Subcutaneous adipose tissue (tissue), 4 donors: ENCODE data around the gene PTPN6. TPM values are rescaled to one million over a fixed set of nuclear protein-coding genes. Genes with fewer than 3 reads are reported as not detected.

Experiments used
- total RNA-seq, 4 donors: library from RNA; depleted of rRNA; stranded (reverse); fragments of >200 nt; gene quantifications; one replicate each; pipeline ENCODE4 v1.1.0, GENCODE V29; 2016
- TF ChIP-seq, protein P1 (sequence below): fragments of 450-650 bp; IDR thresholded peaks from one replicate; pipeline ENCODE4 v1.5.1; 2016; ENCODE audit warnings: low read depth, mild to moderate bottlenecking, control low read depth, antibody characterized with exemption, moderate library complexity

The PTPN6 gene
- total RNA-seq, 4 donors from 2014 or later = 9.6 to 78.0 (median 29.7) TPM

GRCh38 chr12:6945613-6946012 is 5.5 kb upstream of the PTPN6 start:
- TF ChIP-seq, protein P1, sequence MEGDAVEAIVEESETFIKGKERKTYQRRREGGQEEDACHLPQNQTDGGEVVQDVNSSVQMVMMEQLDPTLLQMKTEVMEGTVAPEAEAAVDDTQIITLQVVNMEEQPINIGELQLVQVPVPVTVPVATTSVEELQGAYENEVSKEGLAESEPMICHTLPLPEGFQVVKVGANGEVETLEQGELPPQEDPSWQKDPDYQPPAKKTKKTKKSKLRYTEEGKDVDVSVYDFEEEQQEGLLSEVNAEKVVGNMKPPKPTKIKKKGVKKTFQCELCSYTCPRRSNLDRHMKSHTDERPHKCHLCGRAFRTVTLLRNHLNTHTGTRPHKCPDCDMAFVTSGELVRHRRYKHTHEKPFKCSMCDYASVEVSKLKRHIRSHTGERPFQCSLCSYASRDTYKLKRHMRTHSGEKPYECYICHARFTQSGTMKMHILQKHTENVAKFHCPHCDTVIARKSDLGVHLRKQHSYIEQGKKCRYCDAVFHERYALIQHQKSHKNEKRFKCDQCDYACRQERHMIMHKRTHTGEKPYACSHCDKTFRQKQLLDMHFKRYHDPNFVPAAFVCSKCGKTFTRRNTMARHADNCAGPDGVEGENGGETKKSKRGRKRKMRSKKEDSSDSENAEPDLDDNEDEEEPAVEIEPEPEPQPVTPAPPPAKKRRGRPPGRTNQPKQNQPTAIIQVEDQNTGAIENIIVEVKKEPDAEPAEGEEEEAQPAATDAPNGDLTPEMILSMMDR = no peak

- TF ChIP-seq, protein P1 = no peak
Observed at GRCh38 chr12:6946033-6946919, 4.9 kb upstream of the PTPN6 start.

GRCh38 chr12:6946920-6947374 is 4.2 kb upstream of the PTPN6 start:
- TF ChIP-seq, protein P1 = no peak

- TF ChIP-seq, protein P1 = no peak
Observed at GRCh38 chr12:6947615-6948014, 3.5 kb upstream of the PTPN6 start.

DNA sequence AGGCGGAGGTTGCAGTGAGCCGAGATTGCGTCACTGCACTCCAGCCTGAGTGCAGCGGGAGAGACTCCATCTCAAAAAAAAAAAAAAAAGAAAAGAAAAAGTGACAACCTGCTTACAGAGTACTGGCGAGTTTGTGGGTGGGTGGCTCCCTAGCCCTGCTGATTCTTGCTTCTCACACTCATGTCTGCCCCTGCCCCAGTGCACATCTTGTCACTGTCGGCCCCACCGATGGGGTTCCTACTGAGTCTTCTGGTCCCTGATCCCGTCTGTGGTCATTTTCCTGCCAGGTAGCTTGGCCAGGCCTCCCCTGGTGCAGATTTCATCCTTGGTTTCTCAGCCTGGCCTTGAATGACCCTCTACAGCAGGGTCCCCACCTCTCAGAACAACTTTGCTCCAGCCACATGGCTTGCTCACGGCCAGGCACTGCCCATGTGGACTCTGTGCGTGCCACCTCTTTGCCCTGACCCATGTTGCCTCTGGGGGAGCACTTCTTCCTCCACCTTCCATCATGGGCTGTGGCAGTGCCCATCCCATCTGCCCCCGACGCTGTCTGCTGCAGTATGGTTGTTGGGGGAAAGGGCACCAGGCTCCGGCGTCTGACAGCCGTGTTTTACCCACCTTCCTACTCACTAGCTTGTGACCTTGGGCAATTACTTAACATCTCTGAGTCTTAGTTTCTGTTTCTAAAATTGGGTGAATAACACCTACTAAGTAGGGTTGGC is 2.1 kb upstream of the PTPN6 start:
- TF ChIP-seq, protein P1 = no peak

DNA sequence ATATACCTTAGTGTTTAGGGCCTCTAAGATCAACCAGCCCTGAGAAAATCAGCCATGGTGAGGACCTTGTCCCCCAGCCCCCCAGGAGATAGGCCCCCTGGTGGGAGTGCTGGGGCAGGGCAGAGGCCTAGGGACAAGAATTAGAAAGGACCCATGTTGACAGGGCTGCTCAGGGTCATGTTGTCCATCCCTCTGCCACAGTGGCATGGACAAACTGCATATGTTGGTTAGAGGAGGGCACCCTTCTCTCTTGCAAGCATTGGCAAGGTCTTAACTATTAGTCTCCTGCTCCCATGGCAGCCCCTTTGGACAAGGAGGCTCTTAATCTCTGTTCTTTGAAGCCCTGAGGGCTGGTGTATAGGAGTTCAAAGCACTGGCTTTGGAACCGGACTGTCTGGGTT is 755 bp upstream of the PTPN6 start:
- TF ChIP-seq, protein P1 = no peak

DNA sequence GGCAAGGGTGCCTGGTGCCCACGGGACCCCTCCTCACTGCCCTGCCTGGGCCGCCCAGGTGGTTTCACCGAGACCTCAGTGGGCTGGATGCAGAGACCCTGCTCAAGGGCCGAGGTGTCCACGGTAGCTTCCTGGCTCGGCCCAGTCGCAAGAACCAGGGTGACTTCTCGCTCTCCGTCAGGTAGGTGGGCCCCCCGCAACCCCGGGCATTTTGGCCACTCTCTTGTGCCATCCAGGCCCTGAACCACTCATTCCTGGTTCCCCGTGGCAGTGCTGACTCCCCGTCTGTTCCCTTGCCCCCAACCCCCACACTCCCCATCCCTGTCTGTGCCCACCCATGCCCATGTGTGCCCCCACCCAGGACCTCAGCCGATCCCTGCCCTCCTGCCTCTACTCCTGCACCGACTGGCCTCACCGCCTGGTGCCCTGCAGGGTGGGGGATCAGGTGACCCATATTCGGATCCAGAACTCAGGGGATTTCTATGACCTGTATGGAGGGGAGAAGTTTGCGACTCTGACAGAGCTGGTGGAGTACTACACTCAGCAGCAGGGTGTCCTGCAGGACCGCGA is 480 bp downstream of the PTPN6 start:
- TF ChIP-seq, protein P1 = no peak
